Nucleus accumbens (tissue), 56 donors: ENCODE measurements around the gene ITPRIPL2.

ENCODE experiments used
- DNase-seq, 56 donors: peaks; one replicate each; lab custom pipeline; 2025; lab: John Stamatoyannopoulos, UW

ITPRIPL2 gene

DNA sequence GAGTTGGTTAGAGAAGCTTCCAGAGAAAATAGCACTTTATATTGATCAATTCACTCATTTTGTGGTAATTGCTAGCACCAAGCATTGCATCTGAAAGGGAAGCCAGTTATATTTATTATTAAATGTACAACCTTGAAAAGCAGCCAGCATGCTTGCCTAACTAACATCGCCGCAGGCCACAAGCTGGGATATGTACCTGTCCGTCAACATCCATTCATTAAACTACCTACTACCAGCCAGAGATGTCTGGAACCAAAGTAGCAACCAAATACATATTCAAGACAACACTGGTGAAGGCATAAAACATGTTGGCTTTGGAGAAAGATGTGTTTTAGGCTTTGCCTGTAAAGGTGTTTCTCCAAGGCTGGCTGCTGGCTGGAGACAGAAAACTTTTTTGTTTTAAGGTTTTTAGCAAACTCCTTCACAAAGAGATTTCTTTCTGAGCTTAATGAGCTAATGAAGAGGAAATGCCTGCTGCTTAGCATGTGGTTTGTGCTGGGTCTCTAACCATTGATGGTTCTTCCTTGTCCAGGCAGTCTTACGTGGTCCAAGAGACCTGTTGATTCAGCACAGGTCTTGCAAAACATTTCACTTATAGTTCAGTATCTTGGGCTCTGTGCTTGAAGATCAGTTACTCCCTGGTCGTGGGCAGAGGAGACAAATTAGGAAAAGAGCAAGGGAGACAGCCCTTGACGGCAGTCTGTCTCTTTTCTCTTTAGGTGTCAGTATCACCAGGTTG lies 3.1 kb downstream of the ITPRIPL2 start:
- DNase-seq: no peak

DNA sequence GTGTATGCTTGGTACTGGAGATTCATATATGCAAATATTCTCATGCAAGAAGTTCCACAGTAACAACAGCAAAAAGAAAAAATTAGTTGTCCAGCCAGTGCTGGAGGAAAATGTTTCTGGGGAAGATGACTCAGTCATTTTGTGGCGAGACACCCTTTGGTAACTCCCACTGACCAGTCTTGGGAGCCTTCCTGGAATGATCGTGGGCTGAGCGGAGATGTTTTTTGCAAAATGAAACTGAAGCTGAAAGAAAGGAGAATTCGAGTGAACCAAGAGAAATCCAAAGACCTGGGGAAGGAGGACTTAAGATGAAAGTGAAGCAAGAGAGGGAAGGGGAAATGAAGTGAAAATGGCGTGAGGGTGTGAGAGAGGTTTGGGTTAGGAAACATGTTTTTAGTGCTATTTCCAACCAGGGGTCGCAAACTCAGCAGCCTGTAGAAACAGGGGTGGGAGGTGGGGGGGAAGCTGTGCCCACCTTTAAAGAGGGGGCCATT lies 5.2 kb downstream of the ITPRIPL2 start:
- peak in 4 of 56 donors; percentile 5 to 18 (median 8) for DNase-seq

DNA sequence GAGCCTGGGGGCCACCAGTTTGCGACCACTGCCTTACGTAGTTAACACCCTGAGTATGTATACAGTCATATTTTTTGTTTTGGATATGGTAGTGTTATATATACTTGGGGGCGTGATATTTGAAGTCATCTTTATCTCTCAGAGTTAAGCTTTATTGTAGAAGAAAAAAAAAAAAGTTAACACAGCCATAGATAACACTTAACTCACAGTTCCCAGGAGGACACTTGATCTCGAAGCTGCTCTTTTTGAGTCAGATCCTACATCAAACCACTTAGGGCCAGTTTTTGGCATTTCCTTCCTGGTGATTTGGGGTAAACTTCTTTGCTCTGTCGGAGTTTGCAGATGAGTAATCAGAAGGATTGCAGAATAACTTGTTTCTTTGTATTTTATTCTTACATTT lies 5.8 kb downstream of the ITPRIPL2 start:
- DNase-seq: no peak

DNA sequence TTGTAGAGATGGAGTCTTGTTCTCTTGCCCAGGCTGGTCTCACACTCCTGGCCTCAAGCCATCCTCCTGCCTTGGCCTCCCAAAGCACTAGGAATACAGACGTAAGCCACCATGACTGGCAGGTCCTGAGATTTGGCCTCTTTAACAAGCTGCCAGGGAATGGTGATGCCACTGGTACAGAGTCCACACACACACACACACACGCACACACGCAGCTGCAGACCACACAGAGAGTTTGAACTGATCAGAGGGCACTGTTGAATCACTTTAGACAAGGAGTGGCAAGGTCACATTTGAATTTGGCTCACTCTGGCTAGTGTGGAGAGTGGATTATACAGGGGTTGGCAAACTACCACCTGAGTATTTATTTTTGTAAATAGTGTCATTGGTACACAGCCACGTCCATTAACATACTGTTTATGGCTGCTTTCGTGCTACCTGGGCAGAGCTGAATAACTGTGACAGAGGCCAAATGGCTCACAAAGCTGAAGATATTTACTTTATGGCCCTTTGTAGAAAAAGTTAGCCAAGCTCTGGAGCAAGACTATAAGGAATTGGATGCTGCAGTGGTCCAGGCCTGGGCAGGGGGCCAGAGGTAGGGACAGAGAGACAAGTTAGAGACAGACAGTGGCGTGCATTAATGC lies 9.9 kb downstream of the ITPRIPL2 start:
- peak in 1 of 56 donors; percentile 32 for DNase-seq

DNA sequence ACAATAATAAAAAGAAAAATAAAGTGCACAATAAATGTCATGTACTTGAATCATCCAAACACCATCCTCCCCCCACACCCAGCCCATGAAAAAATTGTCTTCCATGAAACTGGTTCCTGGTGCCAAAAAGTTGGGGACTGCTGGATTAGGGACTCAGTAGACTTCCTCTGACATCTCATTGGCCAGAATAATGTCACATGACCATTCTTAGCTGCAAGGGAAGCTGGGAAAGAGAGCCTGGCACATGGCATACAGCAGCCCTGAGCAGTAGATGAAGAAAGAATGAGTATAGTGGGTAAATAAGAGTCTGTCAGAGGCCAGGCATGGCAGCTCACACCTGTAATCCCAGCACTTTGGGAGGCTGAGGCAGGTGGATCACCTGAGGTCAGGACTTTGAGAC lies 12.5 kb downstream of the ITPRIPL2 start:
- no peak for DNase-seq

DNA sequence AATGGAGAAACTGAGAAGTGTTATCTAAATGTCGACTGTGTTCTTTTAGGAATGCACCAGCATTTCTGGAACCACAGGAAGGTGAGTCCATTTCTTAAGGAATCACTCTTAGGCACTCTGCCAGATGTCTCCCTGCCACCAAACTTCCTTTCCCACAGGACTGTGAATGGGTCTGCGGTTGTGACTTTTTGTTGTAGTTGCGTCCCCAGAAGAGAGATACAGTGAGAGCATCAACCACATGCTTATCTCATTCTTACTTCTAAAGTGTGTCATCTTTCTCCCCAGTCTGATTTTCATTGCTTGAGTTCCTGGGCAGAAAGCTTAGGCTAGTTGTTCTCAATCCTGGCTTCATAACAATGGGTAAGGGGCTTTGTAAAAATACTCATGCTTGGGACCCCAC lies 13.4 kb downstream of the ITPRIPL2 start:
- DNase-seq: no peak

DNA sequence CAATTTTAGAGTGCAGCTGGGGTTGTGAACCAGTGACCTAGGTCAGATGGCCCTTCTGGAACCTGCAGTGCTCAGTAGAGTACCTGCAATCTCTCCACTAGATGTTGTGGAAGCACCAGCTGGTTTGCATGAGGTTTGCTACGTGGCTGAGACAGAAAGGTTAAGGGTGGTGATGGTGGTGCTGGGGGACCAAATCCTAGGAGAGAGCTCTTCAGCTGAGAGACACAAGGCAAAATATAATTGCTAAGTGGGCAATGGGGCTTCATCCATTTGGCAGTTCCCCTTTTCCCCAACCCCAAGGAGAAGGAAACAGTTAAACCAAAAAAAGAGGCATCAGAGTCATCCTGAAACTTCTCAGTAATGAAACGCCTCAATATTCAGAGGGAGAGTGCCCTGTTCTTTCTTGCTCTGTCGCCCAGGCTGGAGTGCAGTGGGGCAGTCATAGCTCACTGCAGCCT lies 13.9 kb downstream of the ITPRIPL2 start:
- no peak for DNase-seq

DNA sequence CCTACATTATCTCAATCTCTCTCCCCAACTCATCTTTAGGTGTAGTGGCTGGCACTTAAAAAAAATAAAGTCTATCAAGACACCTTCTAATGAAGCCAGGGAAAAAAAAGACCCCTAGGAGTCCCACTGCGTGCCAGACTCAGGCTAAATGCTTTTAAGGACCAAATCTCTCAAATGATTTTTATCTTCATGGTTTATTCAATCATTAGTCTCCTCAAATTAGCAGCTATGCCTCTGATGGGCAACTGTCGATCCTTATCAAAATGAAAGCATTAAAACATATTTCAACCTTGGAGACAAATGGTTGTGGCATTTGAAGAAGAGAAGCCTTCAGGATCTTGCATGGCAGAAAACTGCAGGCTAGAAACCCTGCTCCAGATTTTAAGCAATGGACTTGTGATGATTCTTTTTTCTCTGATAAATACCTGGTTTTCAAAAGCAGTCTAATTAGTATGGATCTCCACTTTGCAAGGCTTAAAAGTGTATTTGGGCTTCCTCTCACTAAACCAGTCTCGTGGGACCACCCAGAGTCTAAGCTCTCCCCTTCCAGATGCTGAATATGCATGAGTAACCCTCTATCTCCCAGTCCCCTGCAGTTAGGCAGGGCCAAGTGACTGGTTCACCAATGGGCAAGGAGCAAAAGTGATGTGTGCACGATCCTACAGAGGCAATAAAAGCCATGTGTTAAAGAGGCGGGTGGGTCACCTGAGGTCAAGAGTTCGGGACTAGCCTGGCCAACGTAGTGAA lies 14.9 kb downstream of the ITPRIPL2 start:
- DNase-seq: no peak

DNA sequence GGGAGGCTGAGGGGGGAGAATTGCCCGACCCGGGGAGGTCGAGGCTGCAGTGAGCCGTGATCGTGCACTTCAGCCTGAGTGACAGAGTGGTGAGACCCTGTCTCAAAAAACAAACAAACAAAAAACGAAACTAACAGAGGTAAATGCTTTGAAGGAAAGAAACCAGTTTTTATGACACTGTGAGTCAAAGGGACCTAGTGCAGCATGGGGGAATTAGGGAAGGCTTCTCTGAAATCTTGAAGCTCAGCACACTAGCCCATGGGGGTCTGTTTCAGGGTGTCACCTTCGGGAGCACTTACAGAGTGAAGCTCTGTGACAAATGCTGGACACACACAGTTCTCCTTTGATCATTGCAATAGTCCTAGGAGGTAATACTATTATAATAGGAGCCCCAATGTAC lies 16.6 kb downstream of the ITPRIPL2 start:
- DNase-seq: no peak

DNA sequence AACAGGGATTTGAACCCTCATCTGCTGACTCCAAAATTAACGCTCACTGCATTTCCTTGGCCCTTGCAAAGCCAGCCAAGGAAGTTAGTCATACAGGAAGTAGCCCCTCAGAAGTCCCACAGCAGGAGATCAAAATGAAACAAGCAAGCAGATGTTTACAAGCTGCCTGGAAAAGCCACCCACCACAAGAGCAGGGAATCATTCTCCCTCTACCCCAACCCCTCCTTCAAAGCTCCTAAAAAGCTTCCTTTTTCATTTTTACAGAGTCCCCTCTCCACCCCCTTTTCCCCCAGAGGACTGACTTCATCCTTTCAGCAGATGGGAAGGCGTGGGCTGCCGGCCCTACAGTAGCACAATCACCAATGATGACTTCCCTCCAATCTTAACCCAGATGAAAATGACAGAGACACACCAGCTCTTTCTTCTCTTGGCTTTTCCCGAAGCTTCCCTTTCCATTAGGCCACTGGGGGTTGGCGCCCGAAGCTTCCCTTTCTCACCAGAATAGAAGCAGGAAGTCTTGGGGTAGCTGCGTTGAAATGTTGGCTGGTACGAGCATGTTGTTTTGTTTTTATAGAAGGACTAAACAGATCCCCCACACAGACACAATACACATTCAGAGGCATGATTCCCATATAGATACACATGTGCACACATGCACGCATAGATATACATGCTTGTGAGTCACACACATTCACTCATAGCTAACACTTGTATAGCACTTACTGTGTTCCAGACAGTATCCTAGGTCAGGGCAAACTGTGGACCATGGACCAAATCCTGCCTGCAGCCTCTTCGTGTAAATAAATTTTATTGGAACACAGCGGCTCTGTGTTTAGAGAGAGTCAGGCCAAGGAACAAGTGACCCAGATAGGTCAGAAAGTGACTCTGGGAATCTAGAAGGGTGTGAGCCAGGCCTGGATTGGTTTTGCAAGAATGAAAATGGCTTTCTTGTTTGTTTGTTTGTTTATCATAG lies 17.4 kb downstream of the ITPRIPL2 start:
- DNase-seq: peak in 16 of 56 donors; percentile 7 to 49 (median 16)

DNA sequence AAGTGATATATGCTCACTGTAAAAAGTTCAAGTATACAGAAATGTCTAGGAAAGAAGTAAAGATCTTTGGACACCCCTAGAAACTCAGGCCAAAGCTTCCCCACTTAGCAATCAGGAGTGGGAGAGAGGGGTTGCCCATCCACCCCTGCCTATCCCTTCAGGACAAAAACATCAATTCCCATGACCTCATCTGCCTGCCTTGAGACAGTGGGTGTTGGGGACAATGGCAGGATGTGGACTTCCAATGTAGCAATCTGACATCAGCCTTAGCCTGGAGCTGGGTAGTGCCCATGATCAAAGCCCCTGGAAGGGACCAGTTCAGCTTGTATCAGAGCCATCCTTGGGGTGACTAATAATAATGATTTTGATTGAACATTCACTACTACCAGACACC lies 18.1 kb downstream of the ITPRIPL2 start:
- no peak for DNase-seq

DNA sequence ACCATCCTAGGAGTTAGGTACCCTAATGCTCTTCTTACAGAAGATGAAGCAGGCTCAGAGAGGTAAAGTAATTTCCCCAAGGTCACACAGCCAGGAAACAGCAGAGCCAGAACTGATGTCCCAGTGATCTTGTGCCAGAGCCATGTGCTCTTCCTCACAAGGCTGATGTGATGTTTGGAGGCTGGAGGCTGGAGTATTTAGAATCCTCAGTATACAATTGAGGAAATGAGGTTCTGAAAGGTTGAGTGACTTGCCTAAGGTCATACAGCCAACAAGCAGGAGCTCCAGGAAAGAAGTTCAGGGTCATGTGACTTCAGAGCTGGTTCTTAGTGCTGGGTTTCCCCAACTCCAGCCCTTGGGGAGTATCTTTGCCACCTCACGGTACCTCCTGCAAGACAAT lies 18.5 kb downstream of the ITPRIPL2 start:
- no peak for DNase-seq

DNA sequence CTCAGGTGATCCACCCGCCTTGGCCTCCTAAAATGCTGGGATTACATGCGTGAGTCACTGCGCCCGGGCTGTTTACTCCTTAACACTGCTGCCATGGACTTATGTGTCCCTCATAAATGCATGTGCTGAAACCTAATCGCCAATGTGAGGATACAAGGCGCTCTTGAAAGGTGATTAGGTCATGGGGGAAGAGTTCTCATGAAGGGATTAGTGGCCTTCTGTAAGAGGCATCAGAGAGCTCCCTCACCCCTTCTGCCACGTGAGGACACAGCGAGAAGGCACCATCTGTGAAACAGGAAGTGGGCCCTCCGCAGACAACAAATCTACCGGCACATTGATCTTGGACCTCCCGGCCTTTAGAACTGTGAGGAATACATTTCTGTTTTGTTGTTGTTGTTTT lies 19.1 kb downstream of the ITPRIPL2 start:
- DNase-seq: no peak

DNA sequence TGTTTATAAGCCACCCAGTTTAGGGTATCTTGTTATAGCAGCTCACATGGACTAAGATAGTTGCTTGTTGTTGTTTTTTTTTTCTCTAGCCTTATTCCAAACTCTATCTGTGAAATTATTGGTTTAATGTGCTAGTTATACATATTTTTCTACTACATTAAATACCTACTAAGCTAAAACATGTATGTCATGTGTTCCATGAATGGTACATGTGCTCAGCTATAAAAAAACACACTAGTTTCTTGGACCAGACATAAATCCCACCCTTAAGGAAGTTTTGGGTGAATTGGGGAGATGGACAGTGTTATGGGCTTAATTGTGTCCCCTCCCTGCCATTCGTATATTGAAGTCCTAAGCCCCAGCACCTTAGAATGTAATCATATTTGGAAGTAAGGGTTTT lies 19.8 kb downstream of the ITPRIPL2 start:
- no peak for DNase-seq

DNA sequence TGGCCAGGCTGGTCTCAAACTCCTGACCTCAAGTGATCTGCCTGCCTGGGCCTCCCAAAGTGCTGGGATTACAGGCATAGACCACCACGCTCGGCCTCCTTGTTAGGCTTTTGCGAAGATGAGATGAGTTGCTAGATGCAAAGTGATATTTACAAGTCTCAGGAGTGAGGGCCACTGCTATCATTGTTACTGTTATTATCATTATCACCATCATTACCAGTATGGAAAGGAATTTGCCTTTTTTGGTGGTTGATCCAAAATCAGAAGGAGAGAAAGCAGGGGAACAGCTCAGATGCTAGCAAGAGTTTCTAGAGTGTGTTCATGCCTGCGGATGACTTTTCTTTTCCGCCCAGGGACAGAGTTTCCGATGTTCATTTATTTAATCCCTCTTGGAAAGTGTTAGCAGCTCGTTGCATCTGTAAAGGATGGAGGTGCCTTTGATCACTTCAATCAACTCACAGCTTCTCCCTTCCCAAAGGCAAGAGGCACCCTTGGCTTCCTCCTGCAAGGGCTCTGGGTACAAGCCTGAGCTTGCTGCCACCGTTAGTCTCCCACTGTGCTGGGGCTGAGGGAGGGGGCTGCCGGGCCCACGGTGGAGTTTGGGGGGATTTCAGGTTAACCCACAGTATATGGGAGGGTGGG lies 21.6 kb downstream of the ITPRIPL2 start:
- DNase-seq: no peak

DNA sequence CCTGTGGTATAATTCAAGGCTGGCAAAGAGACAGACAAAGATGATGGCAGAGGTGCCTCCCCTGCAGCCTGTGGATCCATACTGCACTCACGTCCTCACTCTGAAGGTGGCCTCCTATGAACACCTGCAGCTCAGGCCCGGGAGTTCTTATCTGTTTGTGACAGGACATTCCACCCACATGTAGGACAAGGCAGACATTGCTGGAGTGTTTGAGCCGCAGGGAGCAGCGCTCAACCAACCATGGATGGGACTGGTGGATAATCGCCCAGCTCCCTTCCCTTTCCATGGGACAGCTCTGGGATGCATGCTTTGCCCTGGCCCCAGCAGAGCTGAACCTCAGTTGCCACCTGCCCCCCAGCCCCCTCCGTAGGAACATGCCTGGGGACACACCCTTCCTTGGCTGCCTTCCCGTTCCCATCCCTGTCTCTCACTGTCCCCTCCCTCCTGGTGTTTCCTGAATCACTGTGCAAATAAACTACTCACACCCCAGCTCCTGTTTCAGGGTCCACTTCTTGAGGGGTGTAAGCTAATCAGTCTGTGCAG lies 22.2 kb downstream of the ITPRIPL2 start:
- DNase-seq: no peak

DNA sequence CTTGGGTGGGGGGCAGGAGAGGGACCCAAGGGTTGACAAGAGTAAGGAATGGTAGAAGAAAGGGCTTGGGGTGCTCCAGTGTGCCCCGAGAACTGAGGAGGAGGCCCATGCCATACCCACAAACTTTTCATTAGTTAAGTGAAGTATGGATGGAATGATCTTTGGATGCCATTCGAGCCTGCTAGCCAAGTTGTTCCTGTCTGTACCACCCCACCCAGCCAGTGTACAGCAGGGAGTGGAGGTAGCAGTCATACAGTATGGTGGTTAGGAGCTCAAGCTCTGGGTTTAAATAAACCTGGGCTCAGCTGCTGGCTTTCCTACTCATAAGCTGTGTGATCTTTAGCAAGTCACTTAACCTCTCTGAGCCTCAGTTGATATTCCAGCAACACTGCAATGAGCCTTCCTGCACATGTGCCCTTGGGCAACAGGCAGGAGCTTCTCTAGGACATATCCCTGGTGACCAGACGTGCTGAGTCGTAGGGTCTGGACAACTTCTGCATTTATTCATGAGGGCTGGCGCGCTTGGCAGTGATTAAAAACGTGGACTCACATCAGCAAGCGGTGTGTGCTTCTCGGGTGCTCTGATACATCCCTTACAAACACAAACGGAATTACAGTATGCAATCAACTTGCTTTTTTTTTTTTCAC lies 22.9 kb downstream of the ITPRIPL2 start:
- peak in 1 of 56 donors; percentile 6 for DNase-seq

DNA sequence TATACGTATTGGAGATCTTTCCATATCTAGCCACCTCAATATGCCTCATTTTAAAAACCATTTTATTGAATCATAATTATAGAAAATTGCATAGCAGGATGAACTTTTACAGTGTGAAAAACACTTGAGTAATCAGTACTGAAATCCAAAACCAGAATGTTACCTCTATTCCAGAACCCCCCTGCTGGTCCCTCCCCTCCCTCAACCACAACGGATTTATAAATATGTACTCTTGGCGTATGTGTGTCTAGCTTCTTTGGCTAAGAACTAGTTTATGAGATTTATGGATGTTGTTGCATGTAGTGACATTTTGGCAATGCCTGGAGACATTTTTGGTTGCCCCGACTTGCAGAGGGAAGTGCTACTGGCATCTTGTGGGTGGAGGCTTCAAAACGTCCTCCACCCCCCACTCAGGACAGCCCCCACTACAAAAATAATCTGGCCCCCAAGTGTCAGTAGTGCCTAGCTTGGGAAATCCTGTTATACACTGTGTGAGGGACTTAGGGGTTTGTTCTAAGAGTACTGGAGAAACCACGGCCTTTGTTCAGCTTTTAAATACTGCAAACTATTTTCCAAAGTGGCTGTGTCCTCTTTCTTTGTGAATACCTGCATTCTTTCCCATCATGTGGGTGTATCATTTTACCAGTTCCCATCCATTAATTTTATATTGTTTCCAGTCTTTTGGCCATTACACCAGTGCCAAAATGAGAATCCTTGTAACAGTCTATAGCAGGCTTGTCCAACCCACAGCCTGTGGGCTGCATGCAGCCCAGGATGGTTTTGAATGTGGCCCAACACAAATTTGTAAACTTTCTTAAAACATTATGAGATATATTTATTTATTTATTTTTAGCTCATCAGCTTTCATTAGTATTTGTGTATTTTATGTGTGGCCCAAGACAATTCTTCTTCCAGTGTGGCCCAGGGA lies 23.7 kb downstream of the ITPRIPL2 start:
- DNase-seq: no peak
